Neural cell (in vitro differentiated cells): ENCODE data around the gene GPATCH2L. TPM values are rescaled to one million over a fixed set of nuclear protein-coding genes. Genes with fewer than 3 reads are reported as not detected.

Experiments
- H2AFZ ChIP-seq: fragments of 200-600, 300-800 bp; sonication (generic), shearing (Covaris generic); 2 replicates; pipeline ENCODE4 v1.6.0; 2014; ENCODE audit warnings: low read depth, mild to moderate bottlenecking, antibody characterized with exemption, low read length, moderate library complexity
- H3F3A ChIP-seq: fragments of 200-600 bp; shearing (Covaris generic); 2 replicates; pipeline ENCODE4 v1.6.1; 2016; ENCODE audit warnings: mild to moderate bottlenecking, moderate library complexity, mixed read lengths, antibody characterized with exemption, low read length; ENCODE audit not compliant: insufficient read depth, poor library complexity, severe bottlenecking
- H3K27ac ChIP-seq: fragments of 200-600, 300-800 bp; sonication (generic), shearing (Covaris generic); 2 replicates; pipeline ENCODE4 v1.5.1; 2014; ENCODE audit warnings: mild to moderate bottlenecking, low read length, moderate library complexity
- H3K27me3 ChIP-seq: fragments of 300-800, 200-600 bp; sonication (generic), shearing (Covaris generic); 2 replicates; pipeline ENCODE4 v1.6.0; 2014; ENCODE audit warnings: mild to moderate bottlenecking, low read depth, low read length, moderate library complexity; ENCODE audit not compliant: insufficient read depth
- H3K36me3 ChIP-seq: fragments of 300-800, 200-600 bp; sonication (generic), shearing (Covaris generic); 2 replicates; pipeline ENCODE4 v1.5.1; 2014; ENCODE audit warnings: mild to moderate bottlenecking, antibody characterized with exemption, low read length, moderate library complexity; ENCODE audit not compliant: insufficient read depth
- H3K4me2 ChIP-seq: fragments of 300-800, 200-600 bp; sonication (generic), shearing (Covaris generic); 2 replicates; pipeline ENCODE4 v1.6.0; 2014; ENCODE audit warnings: mild to moderate bottlenecking, low read length
- H3K4me3 ChIP-seq: fragments of 300-800, 200-600 bp; sonication (generic), shearing (Covaris generic); 2 replicates; pipeline ENCODE4 v1.5.1; 2014; ENCODE audit warnings: mild to moderate bottlenecking, low read length, moderate library complexity
- H3K79me2 ChIP-seq: fragments of 200-600 bp; shearing (Covaris generic); replicated peaks from 2 replicates; pipeline ENCODE4 v1.6.0; 2014; ENCODE audit warnings: mild to moderate bottlenecking, low read length, moderate library complexity; ENCODE audit not compliant: insufficient read depth
- H3K9ac ChIP-seq: fragments of 300-800, 200-600 bp; sonication (generic), shearing (Covaris generic); 2 replicates; pipeline ENCODE4 v1.6.1; 2016; ENCODE audit warnings: mild to moderate bottlenecking, low read length, mixed read lengths
- H3K9me2 ChIP-seq: fragments of 200-600 bp; shearing (Covaris generic); 2 replicates; pipeline ENCODE4 v1.6.1; 2016; ENCODE audit warnings: mild to moderate bottlenecking, low read length, mixed read lengths; ENCODE audit not compliant: insufficient read depth
- H3K9me3 ChIP-seq: fragments of 200-600, 300-800 bp; sonication (generic), shearing (Covaris generic); 2 replicates; pipeline ENCODE4 v1.6.1; 2016; ENCODE audit warnings: mild to moderate bottlenecking, mixed run types, low read length, moderate library complexity, mixed read lengths
- H4K20me1 ChIP-seq: fragments of 200-600 bp; shearing (Covaris generic); 2 replicates; pipeline ENCODE4 v1.6.1; 2016; ENCODE audit warnings: mild to moderate bottlenecking, mixed run types; ENCODE audit not compliant: insufficient read depth
- EP300 ChIP-seq: fragments of 450-650 bp; conservative IDR thresholded peaks from 2 replicates; pipeline ENCODE4 v1.6.1; 2014; ENCODE audit warnings: antibody characterized with exemption, mild to moderate bottlenecking, moderate library complexity; ENCODE audit not compliant: poor library complexity, severe bottlenecking
- EZH2 ChIP-seq: fragments of 200-600, 300-800 bp; shearing (Covaris generic), sonication (generic); IDR thresholded peaks from 2 replicates; pipeline ENCODE4 v1.6.1; 2014; ENCODE audit warnings: antibody characterized with exemption, low read length, borderline replicate concordance, mild to moderate bottlenecking; ENCODE audit not compliant: insufficient read depth, poor library complexity, severe bottlenecking
- MXI1 ChIP-seq: fragments of 450-650 bp; conservative IDR thresholded peaks from 2 replicates; pipeline ENCODE4 v1.6.1; 2014; ENCODE audit warnings: antibody characterized with exemption, mild to moderate bottlenecking; ENCODE audit not compliant: poor library complexity, severe bottlenecking
- POLR2AphosphoS5 ChIP-seq: IDR thresholded peaks from 2 replicates; pipeline ENCODE4 v1.6.1; 2012
- RAD21 ChIP-seq: fragments of 450-650 bp; conservative IDR thresholded peaks from 2 replicates; pipeline ENCODE4 v1.6.1; 2014; ENCODE audit warnings: antibody characterized with exemption, mild to moderate bottlenecking, moderate library complexity
- SMC3 ChIP-seq: fragments of 450-650 bp; conservative IDR thresholded peaks from 2 replicates; pipeline ENCODE4 v1.6.1; 2014; ENCODE audit warnings: antibody characterized with exemption, mild to moderate bottlenecking, moderate library complexity; ENCODE audit not compliant: poor library complexity
- TAF1 ChIP-seq: IDR thresholded peaks from 2 replicates; pipeline ENCODE4 v1.6.1; 2012; ENCODE audit warnings: low read depth
- polyA plus RNA-seq: library from polyadenylated mRNA; depleted of rRNA; stranded (reverse); fragments of >200 nt; gene quantifications from 2 replicates; pipeline ENCODE4 v1.2.3, GENCODE V29; 2014
- TF ChIP-seq, protein P1 (sequence below): IDR thresholded peaks from 2 replicates; pipeline ENCODE4 v1.6.1; 2012; ENCODE audit warnings: borderline replicate concordance
- TF ChIP-seq, protein P2 (sequence below): fragments of 450-650 bp; IDR thresholded peaks from 2 replicates; pipeline ENCODE4 v1.5.1; 2014; ENCODE audit warnings: antibody characterized with exemption, mild to moderate bottlenecking, moderate library complexity; ENCODE audit not compliant: poor library complexity, severe bottlenecking

GPATCH2L gene
- polyA plus RNA-seq, 1 donor from 2014 or later, result 49.6 TPM

DNA sequence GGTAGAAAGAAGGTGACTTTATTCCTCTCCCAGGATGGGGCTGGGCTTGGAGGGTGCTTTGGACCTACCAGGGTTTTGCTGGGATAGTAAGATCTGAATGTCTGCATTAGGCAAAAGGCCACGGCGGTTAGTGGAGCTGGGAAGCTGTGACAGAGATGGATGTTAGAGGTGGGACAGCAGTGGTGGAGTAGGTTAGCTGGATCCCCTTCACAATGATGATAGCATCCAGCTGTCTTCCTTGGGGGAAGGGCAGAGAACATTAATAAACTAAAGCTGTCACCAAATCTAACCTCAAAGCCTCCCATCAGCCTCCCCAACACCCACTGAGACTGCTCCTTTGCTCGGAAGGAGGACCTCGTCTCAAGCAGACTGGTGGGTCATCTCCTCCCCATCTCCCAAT is 104.8 kb downstream of the GPATCH2L start:
- Histone ChIP-seq H2AFZ (no peak overlapping the region), H3K27ac (no peak overlapping the region), H3K79me2 (no peaks in the 10 kb centered on the region), H3F3A (no peaks in the 10 kb centered on the region), H3K4me3 (no peak overlapping the region), H3K36me3 (no peaks in the 10 kb centered on the region), H4K20me1 (no peaks in the 10 kb centered on the region), H3K9ac (no peak overlapping the region), H3K9me2 (no peaks in the 10 kb centered on the region), H3K9me3 (no peaks in the 10 kb centered on the region), H3K4me2 (no peak overlapping the region), H3K27me3 (no peaks in the 10 kb centered on the region)
- TF ChIP-seq MXI1 (no peak), POLR2AphosphoS5 (no peak)
- TF ChIP-seq, protein P1, sequence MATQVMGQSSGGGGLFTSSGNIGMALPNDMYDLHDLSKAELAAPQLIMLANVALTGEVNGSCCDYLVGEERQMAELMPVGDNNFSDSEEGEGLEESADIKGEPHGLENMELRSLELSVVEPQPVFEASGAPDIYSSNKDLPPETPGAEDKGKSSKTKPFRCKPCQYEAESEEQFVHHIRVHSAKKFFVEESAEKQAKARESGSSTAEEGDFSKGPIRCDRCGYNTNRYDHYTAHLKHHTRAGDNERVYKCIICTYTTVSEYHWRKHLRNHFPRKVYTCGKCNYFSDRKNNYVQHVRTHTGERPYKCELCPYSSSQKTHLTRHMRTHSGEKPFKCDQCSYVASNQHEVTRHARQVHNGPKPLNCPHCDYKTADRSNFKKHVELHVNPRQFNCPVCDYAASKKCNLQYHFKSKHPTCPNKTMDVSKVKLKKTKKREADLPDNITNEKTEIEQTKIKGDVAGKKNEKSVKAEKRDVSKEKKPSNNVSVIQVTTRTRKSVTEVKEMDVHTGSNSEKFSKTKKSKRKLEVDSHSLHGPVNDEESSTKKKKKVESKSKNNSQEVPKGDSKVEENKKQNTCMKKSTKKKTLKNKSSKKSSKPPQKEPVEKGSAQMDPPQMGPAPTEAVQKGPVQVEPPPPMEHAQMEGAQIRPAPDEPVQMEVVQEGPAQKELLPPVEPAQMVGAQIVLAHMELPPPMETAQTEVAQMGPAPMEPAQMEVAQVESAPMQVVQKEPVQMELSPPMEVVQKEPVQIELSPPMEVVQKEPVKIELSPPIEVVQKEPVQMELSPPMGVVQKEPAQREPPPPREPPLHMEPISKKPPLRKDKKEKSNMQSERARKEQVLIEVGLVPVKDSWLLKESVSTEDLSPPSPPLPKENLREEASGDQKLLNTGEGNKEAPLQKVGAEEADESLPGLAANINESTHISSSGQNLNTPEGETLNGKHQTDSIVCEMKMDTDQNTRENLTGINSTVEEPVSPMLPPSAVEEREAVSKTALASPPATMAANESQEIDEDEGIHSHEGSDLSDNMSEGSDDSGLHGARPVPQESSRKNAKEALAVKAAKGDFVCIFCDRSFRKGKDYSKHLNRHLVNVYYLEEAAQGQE, result no peak

DNA sequence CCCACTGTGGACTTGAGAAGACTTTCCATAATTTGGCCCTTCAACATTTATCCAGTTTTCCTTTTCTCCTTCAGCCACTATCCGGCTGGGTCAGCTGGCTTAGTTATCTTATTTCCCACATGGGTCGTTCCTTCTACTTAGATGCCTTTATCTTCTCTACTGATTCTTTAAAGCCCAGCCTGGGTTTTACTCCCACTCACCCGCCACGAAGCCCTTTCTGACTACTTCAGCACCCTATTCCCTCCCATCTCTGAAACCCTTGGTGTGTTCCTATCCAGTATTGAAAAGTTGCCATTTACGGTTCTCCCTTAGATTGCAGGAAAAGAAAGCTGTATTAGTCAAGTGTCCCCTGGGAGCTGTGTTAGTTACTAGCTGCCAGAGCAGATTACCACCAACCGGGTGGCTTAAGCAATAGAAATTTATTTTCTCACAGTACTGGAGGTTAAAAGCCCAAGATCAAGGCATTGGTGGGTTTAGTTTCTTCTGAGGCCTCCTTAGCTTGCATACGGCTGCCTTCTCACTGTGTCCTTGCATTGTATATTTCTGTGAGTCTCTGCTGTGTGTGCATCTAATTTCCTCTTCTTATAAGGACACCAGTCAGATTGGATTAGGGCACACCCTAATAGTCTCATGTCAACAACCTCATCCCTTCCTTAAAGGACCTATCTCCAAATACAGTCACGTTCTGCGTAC is 105.5 kb downstream of the GPATCH2L start:
- Histone ChIP-seq H3K27me3 (no peaks in the 10 kb centered on the region), H3K4me2 (no peak overlapping the region), H4K20me1 (no peaks in the 10 kb centered on the region), H3K9ac (no peak overlapping the region), H3K36me3 (no peaks in the 10 kb centered on the region), H2AFZ (no peak overlapping the region), H3K4me3 (no peak overlapping the region), H3F3A (no peaks in the 10 kb centered on the region), H3K27ac (no peak overlapping the region), H3K79me2 (no peaks in the 10 kb centered on the region), H3K9me3 (no peaks in the 10 kb centered on the region), H3K9me2 (no peaks in the 10 kb centered on the region)
- TF ChIP-seq, protein P1, result no peak
- TF ChIP-seq SMC3 (no peak), EP300 (no peak), MXI1 (no peak), RAD21 (no peak), EZH2 (no peak), POLR2AphosphoS5 (no peak), TAF1 (no peak)
- TF ChIP-seq, protein P2, sequence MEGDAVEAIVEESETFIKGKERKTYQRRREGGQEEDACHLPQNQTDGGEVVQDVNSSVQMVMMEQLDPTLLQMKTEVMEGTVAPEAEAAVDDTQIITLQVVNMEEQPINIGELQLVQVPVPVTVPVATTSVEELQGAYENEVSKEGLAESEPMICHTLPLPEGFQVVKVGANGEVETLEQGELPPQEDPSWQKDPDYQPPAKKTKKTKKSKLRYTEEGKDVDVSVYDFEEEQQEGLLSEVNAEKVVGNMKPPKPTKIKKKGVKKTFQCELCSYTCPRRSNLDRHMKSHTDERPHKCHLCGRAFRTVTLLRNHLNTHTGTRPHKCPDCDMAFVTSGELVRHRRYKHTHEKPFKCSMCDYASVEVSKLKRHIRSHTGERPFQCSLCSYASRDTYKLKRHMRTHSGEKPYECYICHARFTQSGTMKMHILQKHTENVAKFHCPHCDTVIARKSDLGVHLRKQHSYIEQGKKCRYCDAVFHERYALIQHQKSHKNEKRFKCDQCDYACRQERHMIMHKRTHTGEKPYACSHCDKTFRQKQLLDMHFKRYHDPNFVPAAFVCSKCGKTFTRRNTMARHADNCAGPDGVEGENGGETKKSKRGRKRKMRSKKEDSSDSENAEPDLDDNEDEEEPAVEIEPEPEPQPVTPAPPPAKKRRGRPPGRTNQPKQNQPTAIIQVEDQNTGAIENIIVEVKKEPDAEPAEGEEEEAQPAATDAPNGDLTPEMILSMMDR, result no peak
